HG02763 (cell line): ENCODE measurements around the gene SAPCD2.
"Not testable (repeated sequence)": the region's sequence is repeated elsewhere in the genome, so short reads cannot be mapped to it uniquely, and the experiment has no call there.

Experiments used
- ATAC-seq: cut with Tn5 transposase; IDR thresholded peaks from one replicate; pipeline ENCODE4 v1.9.1; 2021; ENCODE audit warnings: mild to moderate bottlenecking, moderate library complexity; ENCODE audit not compliant: unreplicated experiment

Gene SAPCD2, protein sequence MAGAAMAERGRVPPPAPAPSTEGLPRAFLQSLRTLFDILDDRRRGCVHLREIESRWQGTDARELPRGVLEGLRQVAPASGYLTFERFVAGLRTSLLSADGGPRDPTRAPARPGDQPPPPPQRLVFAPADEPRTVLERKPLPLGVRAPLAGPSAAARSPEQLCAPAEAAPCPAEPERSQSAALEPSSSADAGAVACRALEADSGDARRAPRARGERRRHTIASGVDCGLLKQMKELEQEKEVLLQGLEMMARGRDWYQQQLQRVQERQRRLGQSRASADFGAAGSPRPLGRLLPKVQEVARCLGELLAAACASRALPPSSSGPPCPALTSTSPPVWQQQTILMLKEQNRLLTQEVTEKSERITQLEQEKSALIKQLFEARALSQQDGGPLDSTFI

DNA sequence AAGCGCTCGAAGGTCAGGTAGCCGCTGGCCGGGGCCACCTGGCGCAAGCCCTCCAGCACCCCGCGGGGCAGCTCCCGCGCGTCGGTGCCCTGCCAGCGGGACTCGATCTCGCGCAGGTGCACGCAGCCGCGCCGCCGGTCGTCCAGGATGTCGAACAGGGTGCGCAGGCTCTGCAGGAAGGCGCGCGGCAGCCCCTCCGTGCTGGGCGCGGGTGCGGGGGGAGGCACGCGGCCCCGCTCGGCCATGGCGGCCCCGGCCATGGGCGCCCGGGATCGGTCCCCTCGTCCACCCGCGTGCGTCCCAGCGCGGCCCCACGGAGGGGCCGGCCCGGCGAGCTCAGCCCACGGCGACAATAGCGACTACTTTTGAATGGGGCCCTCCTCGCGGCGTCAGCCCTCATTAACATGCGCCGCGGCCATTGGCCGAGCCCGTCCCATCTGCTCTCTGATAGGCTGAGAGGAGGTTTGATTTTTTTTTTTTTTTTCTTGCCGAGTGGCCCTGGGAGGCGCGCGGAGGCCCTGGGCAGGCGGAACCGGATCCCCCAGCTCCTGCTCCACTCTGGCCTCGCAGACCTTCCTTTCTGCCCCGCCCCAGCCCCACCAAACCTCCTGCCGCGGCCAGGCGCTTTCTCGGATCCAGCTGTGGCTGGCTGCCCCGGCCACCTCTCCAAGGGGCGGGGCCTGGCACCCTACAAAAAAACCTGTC lies at the start of gene SAPCD2:
Gene SAPCD2 (minus strand): TSS at position 357 of the 705 bp plus-strand sequence. CDS start 97 bp downstream, at position 260.
- peak; percentile 67 for ATAC-seq

DNA sequence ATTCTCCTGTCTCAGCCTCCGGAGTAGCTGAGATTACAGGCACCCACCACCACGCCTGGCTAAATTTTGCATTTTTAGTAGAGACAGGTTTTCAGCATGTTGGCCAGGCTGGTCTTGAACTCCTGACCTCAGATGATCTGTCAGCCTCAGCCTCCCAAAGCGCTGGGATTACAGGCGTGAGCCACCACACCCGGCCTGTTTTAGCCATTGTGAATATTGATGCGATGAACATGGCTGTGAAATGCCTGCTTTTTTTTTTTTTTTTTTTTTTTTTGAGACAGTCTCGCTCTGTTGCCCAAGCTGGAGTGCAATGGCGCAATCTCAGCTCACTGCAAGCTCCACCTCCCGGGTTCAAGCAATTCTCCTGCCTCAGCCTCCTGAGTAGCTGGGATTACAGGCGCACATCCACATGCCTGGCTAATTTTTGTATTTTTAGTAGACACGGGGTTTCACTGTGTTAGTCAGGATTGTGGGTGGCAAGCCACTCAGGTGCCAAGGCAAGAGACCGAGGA lies 47.8 kb upstream of the SAPCD2 start:
- not testable (repeated sequence) for ATAC-seq

DNA sequence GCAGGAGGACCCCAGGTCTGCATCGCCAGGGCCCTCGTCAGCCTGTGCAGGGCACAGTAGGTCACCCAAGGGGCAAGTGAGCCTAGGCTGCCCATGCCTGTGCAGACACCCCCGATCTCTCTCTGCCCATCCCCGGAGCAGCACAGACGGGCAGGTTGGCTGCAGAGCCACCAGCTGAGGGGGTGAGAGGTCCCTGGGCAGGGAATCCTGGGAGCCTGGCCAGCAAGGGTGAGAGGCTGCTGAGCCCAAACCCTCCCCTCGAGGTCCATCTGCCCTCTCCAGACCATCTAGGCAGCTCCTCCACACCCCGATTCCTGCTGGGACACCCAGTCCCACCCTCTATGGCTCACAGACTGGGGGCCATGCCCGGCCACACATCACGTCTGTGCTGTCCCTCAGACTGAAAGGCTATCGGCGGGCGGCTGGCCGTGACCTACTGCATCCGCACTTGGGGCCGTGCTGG lies 46.9 kb upstream of the SAPCD2 start:
- ATAC-seq = no peak

DNA sequence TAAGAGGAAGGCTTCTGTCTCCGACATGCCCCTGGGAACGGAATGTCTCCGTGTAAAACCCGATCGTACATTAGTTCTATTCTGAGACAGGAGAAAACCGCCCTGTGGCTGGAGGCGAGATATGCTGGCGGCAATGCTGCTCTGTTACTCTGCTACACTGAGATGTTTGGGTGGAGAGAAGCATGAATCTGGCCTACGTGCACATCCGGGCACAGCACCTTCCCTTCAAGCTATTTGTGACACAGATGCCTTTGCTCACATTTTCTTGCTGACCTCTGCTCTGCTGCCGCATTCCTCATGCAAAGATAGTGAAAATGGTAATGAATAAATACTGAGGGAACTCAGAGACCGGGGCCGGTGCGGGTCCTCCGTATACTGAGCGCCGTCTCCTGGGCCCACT lies 46.4 kb upstream of the SAPCD2 start:
- ATAC-seq = no peak

DNA sequence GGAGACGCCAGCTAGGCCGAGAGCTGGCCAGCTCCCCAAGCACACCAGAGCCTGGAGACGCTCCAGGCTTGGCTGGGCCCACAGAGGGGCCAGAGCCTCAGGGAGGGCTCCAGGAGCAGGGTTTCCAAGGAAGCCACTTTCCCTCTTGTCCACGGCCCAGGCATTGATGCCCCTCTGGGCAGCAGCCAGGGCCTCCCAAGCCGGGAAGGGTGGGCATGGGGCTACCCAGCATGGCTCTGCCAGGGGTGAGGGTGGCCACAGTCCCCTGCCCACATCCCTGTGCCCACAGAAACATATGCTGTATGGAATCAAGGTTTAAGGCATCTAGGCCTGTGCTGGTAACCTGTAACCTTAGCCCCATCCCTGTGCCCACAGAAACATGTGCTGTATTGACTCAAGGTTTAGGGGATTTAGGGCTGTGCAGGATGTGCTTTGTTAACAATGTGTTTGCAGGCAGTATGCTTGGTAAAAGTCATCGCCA lies 45.7 kb upstream of the SAPCD2 start:
- ATAC-seq = no peak

DNA sequence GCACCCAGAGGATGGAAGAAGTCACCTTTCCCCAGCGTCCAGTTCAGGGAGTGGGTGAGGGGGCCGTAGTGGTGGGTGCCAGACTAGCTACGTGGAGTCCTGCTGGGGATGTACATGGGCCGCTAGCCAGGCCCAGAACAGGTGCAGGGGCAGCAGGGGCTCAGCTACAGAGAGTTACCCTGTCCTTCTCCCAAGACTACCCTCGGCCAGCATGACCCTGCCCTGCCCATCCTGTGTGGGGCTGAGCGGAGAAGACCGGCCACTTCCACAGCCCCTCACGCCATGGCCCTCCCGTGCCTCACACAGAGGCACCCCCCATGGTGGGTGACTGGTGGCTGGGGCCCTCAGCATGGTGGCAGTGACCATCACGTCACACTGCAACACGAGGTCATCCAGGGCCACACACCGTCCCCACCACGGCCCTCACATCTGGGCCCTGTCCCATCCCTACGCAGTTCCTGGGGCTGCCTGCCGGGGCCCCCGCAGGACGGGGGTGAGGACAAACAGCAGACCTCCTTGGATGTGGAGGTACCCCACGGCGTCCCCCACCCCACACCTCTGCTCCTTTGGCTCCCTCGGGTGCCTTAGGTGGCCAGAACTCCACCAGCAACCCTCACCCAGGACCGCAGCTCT lies 45.2 kb upstream of the SAPCD2 start:
- no peak for ATAC-seq

DNA sequence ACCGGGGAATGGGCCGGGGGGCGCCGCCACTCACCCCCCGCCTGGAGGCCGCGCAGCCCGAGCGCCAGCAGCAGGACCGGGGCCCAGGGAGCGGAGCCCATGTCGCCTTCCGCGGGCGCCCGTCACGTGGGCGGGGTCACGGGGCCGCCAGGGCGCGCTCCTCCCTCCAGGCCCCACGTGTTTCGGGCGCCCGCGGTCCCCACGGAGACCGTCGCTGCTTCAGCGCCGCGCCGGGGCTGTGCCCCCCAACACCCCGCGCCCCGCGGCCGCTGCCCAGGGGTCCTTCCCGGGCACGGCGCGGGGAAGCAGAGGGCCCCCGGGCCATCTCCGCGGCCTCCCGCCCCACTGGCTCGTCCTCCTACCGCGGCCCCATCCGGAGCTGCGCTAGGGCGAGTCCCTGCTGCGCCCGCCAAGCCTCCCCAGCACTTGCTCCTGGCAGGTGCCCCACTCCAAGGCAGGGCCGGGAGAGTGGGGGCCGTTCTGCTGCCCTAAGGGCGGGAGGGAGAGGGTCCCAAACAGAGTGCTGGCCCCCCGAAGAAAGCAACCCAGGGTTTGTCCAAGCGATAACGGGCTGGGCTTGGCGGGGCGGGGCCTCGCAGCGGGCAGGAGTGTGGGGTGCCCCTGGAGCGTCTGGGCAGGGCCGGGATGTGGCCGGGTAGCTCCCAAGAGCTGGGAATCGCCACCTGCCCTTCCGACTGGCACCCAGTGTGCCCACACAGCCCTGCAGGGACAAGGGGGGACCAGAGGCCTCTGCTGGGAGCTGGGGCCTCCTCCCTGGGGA lies 44.4 kb upstream of the SAPCD2 start, which contains the start of gene DPP7:
Gene DPP7 (minus strand): TSS at position 121 of the 781 bp plus-strand sequence. CDS start 20 bp downstream, at position 101.
- peak; percentile 70 for ATAC-seq

DNA sequence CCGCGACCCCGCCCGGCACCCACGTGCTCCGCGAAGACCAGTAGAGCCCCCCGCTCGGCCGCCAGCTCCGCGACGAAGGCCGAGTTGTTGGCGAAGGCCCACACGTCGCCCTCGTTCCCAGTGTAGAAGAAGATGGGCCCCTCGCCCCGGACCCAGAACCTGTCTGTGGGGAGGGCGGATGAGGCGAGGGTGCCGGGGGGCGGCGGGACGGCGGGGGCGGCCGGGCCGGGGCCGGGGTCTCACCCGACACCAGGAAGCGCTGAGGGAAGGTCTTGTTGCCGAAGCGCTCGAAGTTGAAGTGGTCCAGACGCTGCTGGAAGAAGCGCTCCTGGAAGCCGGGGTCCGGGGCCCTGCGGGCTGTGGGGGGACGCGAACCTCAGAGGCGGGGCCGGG lies 43.9 kb upstream of the SAPCD2 start:
- no peak for ATAC-seq

DNA sequence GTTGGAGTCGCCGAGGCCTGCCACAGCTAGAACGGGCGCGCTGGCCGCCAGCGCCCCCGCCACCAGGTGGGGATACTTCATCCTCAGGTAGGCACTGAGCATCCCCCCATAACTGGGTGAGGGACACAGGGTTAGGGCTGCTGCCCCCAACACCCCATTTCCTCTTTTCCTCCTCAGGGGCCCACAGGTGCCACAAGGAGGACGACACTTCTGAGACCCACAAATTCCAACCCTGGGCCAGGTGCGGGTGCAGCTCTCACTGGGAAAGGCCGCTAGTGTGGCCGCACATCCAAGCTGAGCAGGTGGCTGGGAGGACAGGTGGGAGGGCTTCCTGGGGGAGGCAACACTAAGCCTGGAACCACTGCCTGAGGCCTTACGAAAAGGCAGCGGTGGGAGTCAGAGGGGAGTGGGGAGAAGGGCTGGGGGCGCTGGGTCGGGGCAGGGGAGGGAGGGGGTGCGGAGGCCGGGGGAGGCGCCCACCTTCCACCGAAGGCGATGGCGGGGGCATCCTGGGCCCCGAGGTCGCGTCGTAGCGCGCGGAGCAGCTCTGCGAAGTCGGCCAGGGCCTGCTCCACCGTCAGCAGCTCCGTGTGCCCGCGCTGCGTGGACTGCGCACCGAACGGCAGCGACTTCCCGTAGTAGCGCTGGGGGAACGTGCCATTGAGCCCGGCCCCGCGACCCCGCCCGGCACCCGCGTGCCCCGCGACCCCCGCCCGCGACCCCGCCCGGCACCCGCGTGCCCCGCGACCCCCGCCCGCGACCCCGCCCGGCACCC lies 43.2 kb upstream of the SAPCD2 start:
- ATAC-seq = no peak

DNA sequence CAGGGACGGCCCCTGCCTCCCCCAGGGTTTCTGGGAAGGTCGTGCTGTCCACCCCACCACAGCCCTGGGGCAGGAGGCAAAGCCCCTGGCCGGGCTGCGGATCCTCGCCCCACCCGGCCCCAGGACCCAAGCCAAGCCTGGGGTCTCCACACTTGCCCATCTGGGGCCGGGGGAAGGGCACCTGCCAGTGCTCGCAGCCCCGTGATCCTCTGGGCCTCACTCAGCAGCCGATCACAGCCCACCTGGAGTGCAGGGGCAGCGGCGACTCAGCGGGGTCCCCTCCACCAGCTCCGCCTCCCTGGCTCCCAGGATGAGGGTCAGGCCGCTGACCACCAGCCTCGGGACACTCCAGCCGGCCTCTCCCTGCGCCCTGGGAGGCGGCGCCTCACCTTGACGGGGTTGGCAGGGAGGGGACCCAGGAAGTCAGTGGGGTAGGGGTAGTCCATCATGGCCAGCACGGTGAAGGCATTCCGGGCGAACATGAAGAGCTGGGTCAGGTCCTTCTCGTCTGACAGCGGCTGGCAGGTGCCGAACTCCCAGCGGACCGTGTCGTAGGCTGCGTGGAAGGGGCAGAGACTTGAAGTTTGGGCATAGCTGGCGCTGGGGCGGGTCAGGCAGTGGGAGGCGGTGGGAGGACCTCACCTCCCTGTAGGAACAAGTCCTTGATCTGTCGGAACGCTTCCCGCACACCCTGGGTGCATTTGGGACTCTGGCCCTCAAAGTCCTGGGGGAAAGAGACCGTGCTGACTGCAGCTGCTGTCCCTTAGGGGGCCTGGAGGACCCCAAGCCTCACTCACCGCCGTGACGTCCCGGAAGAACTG lies 42.4 kb upstream of the SAPCD2 start:
- no peak for ATAC-seq

DNA sequence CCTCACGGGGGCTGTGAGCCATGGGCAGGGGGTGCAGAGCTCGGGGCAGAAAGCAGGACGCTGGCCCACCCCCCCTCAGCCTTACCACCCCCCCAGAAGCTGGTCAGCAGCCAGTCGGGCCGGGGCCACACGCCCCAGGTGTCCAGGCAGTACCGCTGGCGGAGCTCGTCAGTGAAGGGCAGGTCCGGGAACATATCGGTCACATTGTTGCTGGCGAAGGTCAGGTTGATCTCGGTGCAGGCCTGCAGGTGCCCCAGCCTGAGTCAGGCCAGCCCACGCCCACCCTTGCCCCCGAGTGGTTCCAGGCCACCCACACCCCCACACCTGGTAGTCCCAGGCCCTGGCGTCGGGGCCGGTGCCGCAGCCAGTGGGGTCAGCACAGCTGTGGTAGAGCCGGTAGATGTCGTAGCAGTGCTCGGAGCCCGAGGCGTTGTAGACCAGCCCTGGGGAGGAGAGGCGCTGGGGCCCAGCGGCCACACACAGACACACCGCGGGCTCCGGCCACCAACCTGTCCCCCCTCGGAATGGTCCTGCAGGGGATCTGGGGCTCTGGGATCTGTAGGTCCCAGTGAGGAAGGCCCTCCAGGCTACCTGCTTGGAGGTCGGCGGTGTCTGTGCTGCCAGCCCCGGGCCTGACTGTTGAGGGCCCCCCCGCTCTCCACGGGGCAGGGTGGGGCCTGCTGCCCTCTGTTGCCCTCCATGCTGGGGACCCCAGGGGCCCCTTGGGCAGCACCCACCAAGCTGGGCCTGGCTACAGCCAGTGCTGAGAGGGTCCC lies 41.6 kb upstream of the SAPCD2 start:
- no peak for ATAC-seq

DNA sequence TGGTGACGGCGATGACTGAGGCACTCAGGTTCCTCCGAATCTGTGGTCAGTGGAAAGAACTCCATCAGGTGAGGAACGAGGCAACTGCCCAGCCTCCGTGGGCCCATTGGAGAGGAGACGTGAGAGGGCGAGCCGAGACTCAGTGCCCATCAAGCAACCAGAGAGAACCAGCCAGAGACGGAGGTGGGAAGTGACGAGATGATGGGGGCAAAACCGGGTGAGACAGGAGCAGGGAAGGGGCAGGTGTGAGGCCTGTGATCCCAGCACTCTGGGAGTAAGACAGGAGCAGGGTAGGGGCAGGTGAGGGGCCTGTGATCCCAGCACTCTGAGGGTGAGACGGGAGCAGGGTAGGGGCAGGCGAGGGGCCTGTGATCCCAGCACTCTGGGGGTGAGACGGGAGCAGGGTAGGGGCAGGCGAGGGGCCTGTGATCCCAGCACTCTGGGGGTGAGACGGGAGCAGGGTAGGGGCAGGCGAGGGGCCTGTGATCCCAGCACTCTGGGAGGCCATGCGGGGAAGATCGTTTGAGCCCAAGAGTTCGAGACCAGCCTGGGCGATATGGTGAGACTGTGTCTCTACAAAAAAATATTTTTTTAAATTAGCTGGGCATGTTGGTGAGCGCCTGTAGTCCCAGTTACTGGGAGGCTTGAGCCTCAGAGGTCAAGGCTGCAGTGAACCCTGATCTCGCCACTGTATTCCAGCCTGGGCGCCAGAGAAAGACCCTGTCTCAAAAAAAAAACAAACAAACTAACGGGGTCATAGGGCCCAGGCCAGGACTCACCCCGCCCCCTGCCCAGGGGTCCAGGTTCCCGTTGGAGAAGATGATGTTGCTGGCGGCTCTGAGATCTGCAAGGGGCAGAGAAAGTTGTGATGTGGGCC lies 40.8 kb upstream of the SAPCD2 start:
- ATAC-seq = no peak

DNA sequence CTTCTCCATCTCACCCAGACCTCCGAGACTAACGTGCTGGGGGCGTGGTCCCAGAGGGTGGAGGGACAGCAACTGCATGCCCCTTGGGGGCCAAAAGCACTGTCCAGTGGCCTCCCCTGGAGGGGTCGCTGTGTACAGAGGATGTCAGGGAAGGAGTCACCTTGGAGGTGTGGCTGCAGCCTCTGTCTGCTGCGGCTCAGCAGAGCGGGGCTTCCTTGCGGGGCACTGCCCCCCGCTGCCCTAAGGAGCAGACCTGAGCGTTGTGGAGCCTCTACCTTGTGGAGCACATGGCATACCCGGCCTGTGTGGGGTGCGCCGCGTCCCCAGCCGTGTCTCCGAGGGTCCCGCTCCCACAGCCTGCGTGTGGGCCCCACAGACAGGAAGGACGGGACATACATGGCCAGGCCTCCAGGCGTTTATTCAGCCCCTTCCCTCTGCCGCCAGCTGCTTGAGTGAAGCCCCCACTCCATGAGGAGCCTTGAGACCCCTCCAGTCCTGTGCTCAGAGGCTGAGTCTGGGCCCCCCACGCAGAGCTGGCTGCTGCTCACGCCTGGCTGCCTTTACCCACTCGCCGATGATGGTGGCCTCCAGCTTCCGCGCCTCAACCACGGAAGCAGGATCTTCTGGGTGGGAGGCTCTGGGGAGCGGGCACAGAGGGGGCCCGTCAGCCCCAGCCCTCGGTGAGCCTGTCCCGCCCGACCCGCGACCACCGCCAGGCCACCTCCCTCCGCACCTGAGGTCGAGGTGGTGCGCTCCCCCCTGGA lies 40.0 kb upstream of the SAPCD2 start:
- ATAC-seq = no peak

DNA sequence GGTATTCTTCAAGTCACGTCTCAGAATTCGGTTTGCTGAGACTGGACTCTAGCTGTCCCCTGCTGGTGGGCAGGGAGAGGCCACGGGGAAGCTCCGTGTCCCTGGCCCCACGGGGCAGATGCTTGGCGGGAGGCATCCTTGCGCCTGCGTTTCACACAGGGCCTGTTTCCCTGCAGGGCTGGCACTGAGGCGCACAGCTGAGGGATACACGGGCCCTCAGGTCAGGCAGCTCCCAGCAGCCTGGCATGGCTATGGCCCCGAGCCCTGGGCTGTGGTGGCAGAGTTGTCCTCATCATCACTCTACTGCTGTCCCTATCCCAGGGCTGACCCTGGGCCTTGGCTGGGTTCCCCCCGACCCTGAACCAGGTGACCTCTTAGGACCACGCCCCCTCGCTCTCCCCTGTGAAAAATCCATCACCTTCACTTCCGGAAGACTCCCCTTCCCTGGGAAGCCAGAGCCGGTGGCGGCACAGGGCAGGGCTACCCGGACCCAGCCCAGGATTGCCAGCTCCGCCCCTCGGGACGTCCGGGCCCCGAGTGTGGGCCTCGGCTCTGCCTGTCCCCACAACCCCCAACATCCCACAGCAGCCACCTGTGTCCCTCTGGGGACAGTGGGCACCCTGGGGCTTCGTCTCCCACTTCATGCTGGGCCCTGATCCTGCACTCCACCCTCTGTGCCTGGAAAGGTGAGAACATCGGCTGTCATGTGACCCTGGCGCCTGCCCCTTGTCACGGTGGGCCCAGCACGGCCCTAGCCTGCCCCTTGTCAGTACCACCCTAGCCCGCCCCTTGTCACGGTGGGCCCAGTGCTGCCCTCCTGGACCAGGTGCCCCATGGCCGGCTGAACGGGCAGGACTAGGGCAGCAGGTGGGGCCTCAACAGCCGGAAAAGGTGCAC lies 39.1 kb upstream of the SAPCD2 start:
- no peak for ATAC-seq

DNA sequence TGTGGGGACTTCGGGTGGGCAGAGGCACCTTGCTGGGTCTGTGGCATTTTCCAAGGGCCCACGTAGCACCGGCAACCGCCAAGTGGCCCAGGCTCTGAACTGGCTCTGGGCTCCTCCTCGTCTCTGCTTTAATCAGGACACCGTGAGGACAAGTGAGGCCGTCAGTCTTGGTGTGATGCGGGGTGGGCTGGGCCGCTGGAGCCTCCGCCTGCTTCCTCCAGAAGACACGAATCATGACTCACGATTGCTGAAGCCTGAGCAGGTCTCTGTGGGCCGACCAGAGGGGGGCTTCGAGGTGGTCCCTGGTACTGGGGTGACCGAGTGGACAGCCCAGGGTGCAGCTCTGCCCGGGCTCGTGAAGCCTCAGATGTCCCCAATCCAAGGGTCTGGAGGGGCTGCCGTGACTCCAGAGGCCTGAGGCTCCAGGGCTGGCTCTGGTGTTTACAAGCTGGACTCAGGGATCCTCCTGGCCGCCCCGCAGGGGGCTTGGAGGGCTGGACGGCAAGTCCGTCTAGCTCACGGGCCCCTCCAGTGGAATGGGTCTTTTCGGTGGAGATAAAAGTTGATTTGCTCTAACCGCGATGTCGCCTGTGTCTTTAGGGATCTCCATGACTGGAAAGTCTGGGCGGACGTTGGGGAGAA lies 38.4 kb upstream of the SAPCD2 start:
- ATAC-seq = no peak
